Upper lobe of right lung (tissue), 1 donor: ENCODE results near the gene PRR5. TPM values are rescaled to one million over a fixed set of nuclear protein-coding genes. Genes with fewer than 3 reads are reported as not detected.
A peak's percentile ranks its signal among the peaks of the same experiment; 100 is the strongest.

Experiments
- ATAC-seq: fragments of 200-7000 bp; cut with Tn5 transposase; one replicate; pipeline ENCODE4 v1.9.1; 2020; ENCODE audit warnings: mild to moderate bottlenecking, moderate library complexity
- DNase-seq: peaks from one replicate; pipeline ENCODE4 v3.0.0-alpha.2; 2020
- H3K27ac ChIP-seq: fragments of 200-600 bp; one replicate; pipeline ENCODE4 v1.8.0; 2022
- H3K27me3 ChIP-seq: fragments of 200-600 bp; one replicate; pipeline ENCODE4 v1.8.0; 2022; ENCODE audit warnings: mild to moderate bottlenecking
- H3K36me3 ChIP-seq: fragments of 200-600 bp; one replicate; pipeline ENCODE4 v1.8.0; 2022
- H3K4me1 ChIP-seq: fragments of 200-600 bp; one replicate; pipeline ENCODE4 v1.8.0; 2022
- H3K4me3 ChIP-seq: fragments of 200-600 bp; one replicate; pipeline ENCODE4 v1.8.0; 2022; ENCODE audit warnings: mild to moderate bottlenecking
- H3K9me3 ChIP-seq: fragments of 200-600 bp; one replicate; pipeline ENCODE4 v1.8.0; 2022
- intact Hi-C: fragments of 100-400 bp; cut with DNase I; formaldehyde crosslinking; loops from one replicate; pipeline ENCODE4 v1.11.0; 2022
- total RNA-seq: library from RNA; stranded (reverse); fragmentation: NEBNext Ultra II Directional; extraction: Animal tissue kit (Norgen Biotek cat#: 25700); gene quantifications from one replicate; pipeline ENCODE4 v1.2.1, GENCODE V29; 2021
- TF ChIP-seq, protein P1 (sequence below): fragments of 200-600 bp; IDR thresholded peaks from one replicate; pipeline ENCODE4 v1.8.0; 2022; ENCODE audit warnings: antibody characterized with exemption
- donor health status: DM: no; HTN: yes; CAD: no; lungs with severe emphysema.

Gene PRR5
- total RNA-seq, 1 donor from 2014 or later: 13.6 TPM

DNA sequence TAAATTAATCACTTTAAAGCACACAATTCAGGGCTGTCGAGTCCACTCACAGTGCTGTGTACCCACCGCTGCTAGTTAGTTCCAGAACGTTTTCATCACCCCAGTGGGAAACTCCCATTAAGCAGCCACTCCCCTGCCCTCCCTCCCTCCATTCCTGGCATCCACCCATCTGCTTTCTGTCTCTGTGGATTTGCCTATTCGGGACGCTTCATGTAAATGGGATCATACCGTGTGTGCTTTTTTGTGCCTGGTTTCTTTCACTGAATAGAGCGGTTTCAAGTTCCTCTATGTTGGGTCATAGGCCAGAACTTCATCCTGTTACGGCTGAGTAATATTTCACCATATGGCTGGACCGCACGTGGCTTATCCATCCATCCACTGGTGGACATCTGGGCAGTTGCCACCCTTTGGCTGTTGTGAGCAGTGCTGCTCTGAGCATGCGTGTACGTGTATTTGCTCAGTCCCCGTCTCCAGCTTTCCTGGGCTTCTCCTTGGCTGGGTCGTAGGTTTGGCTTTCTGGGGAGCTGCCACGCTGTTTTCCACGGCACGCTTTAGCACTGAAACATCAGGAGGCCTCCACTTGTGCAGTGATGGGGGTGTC, 80.5 kb downstream of the PRR5 start:
- TF ChIP-seq, protein P1, sequence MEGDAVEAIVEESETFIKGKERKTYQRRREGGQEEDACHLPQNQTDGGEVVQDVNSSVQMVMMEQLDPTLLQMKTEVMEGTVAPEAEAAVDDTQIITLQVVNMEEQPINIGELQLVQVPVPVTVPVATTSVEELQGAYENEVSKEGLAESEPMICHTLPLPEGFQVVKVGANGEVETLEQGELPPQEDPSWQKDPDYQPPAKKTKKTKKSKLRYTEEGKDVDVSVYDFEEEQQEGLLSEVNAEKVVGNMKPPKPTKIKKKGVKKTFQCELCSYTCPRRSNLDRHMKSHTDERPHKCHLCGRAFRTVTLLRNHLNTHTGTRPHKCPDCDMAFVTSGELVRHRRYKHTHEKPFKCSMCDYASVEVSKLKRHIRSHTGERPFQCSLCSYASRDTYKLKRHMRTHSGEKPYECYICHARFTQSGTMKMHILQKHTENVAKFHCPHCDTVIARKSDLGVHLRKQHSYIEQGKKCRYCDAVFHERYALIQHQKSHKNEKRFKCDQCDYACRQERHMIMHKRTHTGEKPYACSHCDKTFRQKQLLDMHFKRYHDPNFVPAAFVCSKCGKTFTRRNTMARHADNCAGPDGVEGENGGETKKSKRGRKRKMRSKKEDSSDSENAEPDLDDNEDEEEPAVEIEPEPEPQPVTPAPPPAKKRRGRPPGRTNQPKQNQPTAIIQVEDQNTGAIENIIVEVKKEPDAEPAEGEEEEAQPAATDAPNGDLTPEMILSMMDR: no peak
- no peak overlapping the region for H3K27ac ChIP-seq
- DNase-seq: no peak
- H3K27me3 ChIP-seq: no peaks in the 10 kb centered on the region
- no peak overlapping the region for H3K4me3 ChIP-seq
- no peaks in the 10 kb centered on the region for H3K9me3 ChIP-seq
- intact Hi-C loops: no loop called here
- H3K36me3 ChIP-seq: no peaks in the 10 kb centered on the region
- ATAC-seq: no peak
- no peaks in the 10 kb centered on the region for H3K4me1 ChIP-seq

DNA sequence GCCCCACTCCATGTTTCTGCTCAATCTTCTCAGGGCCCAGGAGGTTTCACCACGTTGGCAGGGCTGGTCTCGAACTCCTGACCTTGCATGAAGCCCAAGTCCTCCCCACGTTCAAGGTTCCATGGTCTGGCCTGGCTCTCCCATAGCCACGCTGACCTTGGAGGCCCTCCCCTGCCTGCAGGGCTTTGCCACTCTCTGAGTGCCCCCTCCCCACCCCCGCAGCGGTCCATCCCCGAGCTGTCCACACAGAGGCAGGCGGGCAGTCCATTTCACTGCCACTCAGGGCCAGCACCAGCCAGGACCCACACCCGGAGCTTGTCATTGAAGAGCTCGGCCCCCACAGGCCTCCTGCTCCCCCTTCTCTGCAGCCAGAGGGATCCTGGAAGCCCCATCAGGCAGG, 81.1 kb downstream of the PRR5 start:
- no peaks in the 10 kb centered on the region for H3K9me3 ChIP-seq
- ATAC-seq (peak; percentile 16), DNase-seq (no peak)
- H3K36me3 ChIP-seq: no peaks in the 10 kb centered on the region
- H3K27ac ChIP-seq: no peak overlapping the region
- intact Hi-C loops: no loop called here
- no peak overlapping the region for H3K4me3 ChIP-seq
- H3K4me1 ChIP-seq: no peaks in the 10 kb centered on the region
- no peaks in the 10 kb centered on the region for H3K27me3 ChIP-seq
- TF ChIP-seq, protein P1: no peak

- Histone ChIP-seq H3K27ac (no peak overlapping the region), H3K9me3 (no peaks in the 10 kb centered on the region), H3K4me1 (no peaks in the 10 kb centered on the region), H3K4me3 (no peak overlapping the region), H3K36me3 (no peaks in the 10 kb centered on the region), H3K27me3 (no peaks in the 10 kb centered on the region)
- DNase-seq (no peak), ATAC-seq (no peak)
- intact Hi-C loops: no loop called here
- TF ChIP-seq, protein P1: no peak
Observed at GRCh38 chr22:44783581-44783980, 81.6 kb downstream of the PRR5 start.

DNA sequence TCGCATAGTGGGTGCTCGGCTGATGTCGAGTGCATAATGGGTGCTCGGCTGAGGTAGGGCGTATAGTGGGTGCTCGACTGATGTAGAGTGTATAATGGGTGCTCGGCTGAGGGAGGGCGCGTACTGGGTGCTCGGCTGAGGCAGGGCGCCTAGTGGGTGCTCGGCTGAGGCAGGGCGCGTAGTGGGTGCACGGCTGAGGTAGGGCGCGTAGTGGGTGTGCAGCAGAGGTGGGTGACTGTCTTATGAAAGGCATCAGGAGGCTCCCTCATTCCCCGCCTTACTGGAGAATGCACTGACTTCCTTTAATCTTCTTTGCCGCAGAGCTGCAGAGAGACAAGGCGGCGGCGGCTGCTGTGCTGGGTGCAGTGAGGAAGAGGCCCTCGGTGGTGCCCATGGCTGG, 84.1 kb downstream of the PRR5 start:
- Histone ChIP-seq H3K27ac (no peak overlapping the region), H3K9me3 (no peaks in the 10 kb centered on the region), H3K4me1 (no peaks in the 10 kb centered on the region), H3K27me3 (no peaks in the 10 kb centered on the region), H3K4me3 (no peak overlapping the region), H3K36me3 (no peaks in the 10 kb centered on the region)
- DNase-seq (no peak), ATAC-seq (peak; percentile 28)
- intact Hi-C loops: no loop called here
- TF ChIP-seq, protein P1: no peak

DNA sequence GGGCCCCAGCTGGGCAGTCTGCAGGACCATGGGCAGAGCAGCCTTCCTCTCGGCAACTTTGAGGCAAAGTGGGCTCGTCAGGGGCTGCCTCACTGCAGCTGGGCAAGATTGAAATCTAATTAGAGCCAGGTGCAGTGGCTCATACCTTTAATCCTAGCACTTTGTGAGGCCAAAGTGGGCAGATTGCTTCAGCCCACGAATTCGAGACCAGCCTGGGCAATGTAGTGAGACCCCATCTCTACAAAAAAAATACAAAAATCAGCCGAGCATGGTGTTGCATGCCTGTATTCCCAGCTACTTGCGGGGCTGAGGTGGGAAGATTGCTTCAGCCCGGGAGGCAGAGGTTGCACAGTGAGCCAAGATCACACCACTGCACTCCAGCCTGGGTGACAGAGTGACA, 84.6 kb downstream of the PRR5 start:
- Histone ChIP-seq H3K27me3 (no peaks in the 10 kb centered on the region), H3K4me3 (no peak overlapping the region), H3K9me3 (no peaks in the 10 kb centered on the region), H3K36me3 (no peaks in the 10 kb centered on the region), H3K27ac (no peak overlapping the region), H3K4me1 (no peaks in the 10 kb centered on the region)
- TF ChIP-seq, protein P1: no peak
- intact Hi-C loops: no loop called here
- DNase-seq (no peak), ATAC-seq (no peak)

Other genes with a start within 250 kb of the PRR5 start
- 18.4 TPM for gene RTL6, start 204.0 kb upstream of the PRR5 start, total RNA-seq
- gene ARHGAP8, start 50.4 kb downstream of the PRR5 start, total RNA-seq: 18.1 TPM